T-cell (primary cell): ENCODE data around the gene SLC38A10. TPM values are rescaled to one million over a fixed set of nuclear protein-coding genes. Genes with fewer than 3 reads are reported as not detected.

Experiments used
- ATAC-seq, 4 experiments: fragments of 200-7000 bp in 3 of 4; fragments of 150-1000 bp in 1 of 4; cut with Tn5 transposase; replicated peaks in 1 of 4; 1 replicate in 3 of 4; 2 replicates in 1 of 4; pipeline ENCODE4 v1.10.0; 2021; ENCODE audit warnings: moderate library complexity in 3 of 4, mild to moderate bottlenecking in 2 of 4, moderate number of reproducible peaks in 1 of 4
- CTCF ChIA-PET, 2 donors: fragments of 300-600 bp; sonication (Branson Sonifier 250); formaldehyde crosslinking; loops; one replicate each; lab custom pipeline; 2022; ENCODE audit warnings: antibody characterized with exemption in 2 of 2; lab: Charles Lee
- POLR2A ChIA-PET, 2 donors: fragments of 300-600 bp; sonication (Branson Sonifier 250); formaldehyde crosslinking; loops; one replicate each; lab custom pipeline; 2022; ENCODE audit warnings: antibody characterized with exemption in 2 of 2; lab: Charles Lee
- DNase-seq, 35 experiments: peaks; one replicate each; pipeline versions ENCODE4 v3.0.0 to v3.0.0-alpha.2; 2013 to 2023
- H3K27ac ChIP-seq: one replicate; pipeline ENCODE4 v1.5.1; 2013; ENCODE audit warnings: low read length
- H3K27me3 ChIP-seq, 2 experiments: replicated peaks in 1 of 2; 1 replicate in 1 of 2; 2 replicates in 1 of 2; pipeline versions ENCODE4 v1.6.1 to v1.7.0; 2013; ENCODE audit warnings: low read length in 1 of 2, mixed read lengths in 1 of 2; ENCODE audit not compliant: control insufficient read depth in 2 of 2, insufficient read depth in 2 of 2; ENCODE audit errors: extremely low read depth in 1 of 2
- H3K36me3 ChIP-seq, 2 donors: 1 replicate in 1 of 2; 2 replicates in 1 of 2; pipeline versions ENCODE4 v1.6.1 to v1.7.0; 2013; ENCODE audit warnings: low read length in 1 of 2; ENCODE audit not compliant: control insufficient read depth in 2 of 2, insufficient read depth in 1 of 2; ENCODE audit errors: extremely low read depth in 1 of 2
- H3K4me1 ChIP-seq, 2 experiments: 1 replicate in 1 of 2; 2 replicates in 1 of 2; pipeline versions ENCODE4 v1.6.1 to v1.7.0; 2013; ENCODE audit warnings: low read length in 2 of 2, mixed read lengths in 1 of 2; ENCODE audit not compliant: insufficient read depth in 2 of 2, control insufficient read depth in 1 of 2; ENCODE audit errors: extremely low read depth in 1 of 2
- H3K4me3 ChIP-seq, 2 donors: 1 replicate in 1 of 2; 2 replicates in 1 of 2; pipeline versions ENCODE4 v1.5.1 to v1.7.0; 2013; ENCODE audit warnings: mild to moderate bottlenecking in 2 of 2, low read length in 1 of 2, moderate library complexity in 1 of 2; ENCODE audit not compliant: control insufficient read depth in 1 of 2; ENCODE audit errors: extremely low read depth in 1 of 2
- H3K9me3 ChIP-seq: 2 replicates; pipeline ENCODE4 v1.7.0; 2013
- H3K27ac Mint-ChIP-seq, 2 donors: one replicate each; pipeline ENCODE4 v1.8.0; 2020 to 2021; ENCODE audit warnings: mild to moderate bottlenecking in 2 of 2, mixed read lengths in 2 of 2
- H3K27me3 Mint-ChIP-seq, 2 donors: one replicate each; pipeline ENCODE4 v1.8.0; 2021 to 2022; ENCODE audit warnings: mixed read lengths in 2 of 2
- H3K36me3 Mint-ChIP-seq: one replicate; pipeline ENCODE4 v1.8.0; 2021; ENCODE audit warnings: mixed read lengths
- H3K4me1 Mint-ChIP-seq, 3 donors: one replicate each; pipeline ENCODE4 v1.8.0; 2020 to 2022; ENCODE audit warnings: mixed read lengths in 3 of 3, mild to moderate bottlenecking in 1 of 3
- H3K4me3 Mint-ChIP-seq, 3 donors: one replicate each; pipeline ENCODE4 v1.8.0; 2020 to 2022; ENCODE audit warnings: mild to moderate bottlenecking in 3 of 3, mixed read lengths in 3 of 3, moderate library complexity in 3 of 3
- H3K9me3 Mint-ChIP-seq, 3 donors: one replicate each; pipeline ENCODE4 v1.8.0; 2020 to 2022; ENCODE audit warnings: mixed read lengths in 3 of 3
- WGBS: methylation state at CpG from one replicate; pipeline ENCODE4 v1.1.5; 2013; ENCODE audit warnings: missing lambda C conversion rate; ENCODE audit not compliant: insufficient coverage; 5-methylcytosine and 5-hydroxymethylcytosine counted together
- total RNA-seq, 35 experiments: library from RNA in 6 of 35; stranded (reverse) in 6 of 35; fragments of 120-200 nt in 1 of 35; gene quantifications; one replicate each; pipeline versions ENCODE4 v1.2.1 to v1.2.4 and lab custom pipeline; 2013 to 2026

The SLC38A10 gene
- total RNA-seq, 5 donors from 2014 or later (not counting 1 experiment from before 2014, with no cell fraction given) = 52.8 to 95.2 (median 82.3) TPM

DNA sequence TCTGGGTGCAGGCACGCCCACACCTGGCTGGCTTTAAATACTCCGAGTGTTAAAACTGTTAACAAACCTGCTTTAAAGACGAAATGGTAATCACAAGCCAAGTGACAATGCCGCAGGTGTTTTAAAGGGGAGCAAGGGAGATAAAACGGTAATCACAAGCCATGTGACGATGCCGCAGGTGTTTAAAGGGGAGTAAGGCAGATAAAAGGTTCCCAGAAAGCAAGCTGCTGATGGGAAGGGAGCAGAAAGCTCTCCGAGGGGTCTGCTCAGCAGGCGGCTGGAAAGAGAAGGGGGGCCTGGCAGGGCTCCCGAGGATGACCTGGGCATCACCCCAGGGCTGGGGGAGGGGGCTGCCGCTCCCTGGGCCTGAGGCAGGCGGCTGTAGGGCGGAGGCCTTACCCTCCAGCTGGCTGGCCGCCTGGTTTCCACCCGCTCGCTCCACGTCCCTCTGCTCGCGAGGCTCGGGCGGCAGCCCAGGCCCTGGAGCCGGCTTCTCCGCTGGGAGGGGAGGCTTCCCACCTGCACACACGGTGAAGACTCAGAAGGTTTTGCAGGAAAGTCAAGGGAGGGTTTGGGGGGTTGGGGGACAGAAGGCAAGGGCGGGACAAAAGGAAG lies 43.9 kb downstream of the SLC38A10 start:
- no peak for ATAC-seq
- Histone ChIP-seq H3K4me3 (no peak overlapping the region), H3K27ac (no peak overlapping the region), H3K9me3 (no peaks in the 10 kb centered on the region), H3K36me3 (peaks cover 13 to 39% of the 10 kb centered on the region in 2 donors), H3K27me3 (no peaks in the 10 kb centered on the region), H3K4me1 (peaks cover 0 to 27% of the 10 kb centered on the region in 2 experiments)
- ChIA-PET POLR2A (no interaction called here), CTCF (interaction anchor here in 1 of 2 donors (0.6 kb wide), 1 partner anchor 348 kb away, joined by 3 read pairs; no protein-coding TSS in a partner anchor)
- Mint-ChIP-seq H3K27ac (no peak overlapping the region), H3K27me3 (no peaks in the 10 kb centered on the region), H3K9me3 (no peaks in the 10 kb centered on the region), H3K4me1 (peaks cover 7 to 13% (median 9%) of the 10 kb centered on the region in 3 donors), H3K36me3 (peaks cover 13% of the 10 kb centered on the region), H3K4me3 (no peak overlapping the region)
- DNase-seq = no peak
- 85% methylated on average over 21 of the region's 25 CpGs for WGBS

DNA sequence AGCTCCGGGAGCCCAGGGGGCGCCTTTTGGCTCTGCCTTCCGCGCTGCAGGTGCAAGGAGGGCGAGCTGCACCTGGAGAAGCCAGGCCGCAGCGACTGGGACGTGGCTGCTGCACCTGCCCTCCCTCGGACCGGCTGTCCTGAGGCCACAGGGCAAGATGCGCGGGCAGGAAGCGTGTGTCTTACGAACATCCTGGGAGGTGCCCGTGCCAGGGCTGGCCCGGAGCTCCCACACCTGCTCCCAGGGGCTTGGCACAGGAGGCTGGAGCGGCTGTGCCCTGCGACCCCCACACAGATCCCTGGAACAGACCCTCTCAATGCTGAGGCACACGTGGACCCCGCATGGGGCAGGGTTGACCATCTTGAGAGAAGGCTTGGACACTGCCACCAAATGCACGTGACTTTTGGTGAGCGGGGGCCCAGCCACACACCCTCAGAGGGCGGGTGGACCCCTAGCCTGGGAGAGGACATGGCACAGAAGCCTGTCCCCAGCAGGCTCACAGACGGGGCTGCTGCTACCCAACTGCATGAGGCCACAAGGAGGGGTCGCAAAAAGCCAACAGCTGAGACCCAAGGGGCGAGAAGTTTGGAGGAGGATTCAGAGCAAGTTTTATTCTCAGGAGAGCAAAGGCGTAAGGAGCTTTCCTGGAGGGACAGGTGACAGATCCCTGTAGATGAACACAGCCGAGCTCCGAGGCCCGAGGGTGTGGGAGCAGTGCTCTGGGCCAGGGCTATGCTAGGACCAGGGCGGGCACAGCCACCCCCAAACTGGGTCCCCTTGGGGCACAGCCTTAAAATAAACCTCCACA lies 44.6 kb downstream of the SLC38A10 start:
- WGBS = 95% methylated on average over 28 of the region's 31 CpGs
- Histone ChIP-seq H3K4me1 (peaks cover 0 to 27% of the 10 kb centered on the region in 2 experiments), H3K36me3 (peaks cover 13 to 36% of the 10 kb centered on the region in 2 donors), H3K4me3 (no peak overlapping the region), H3K27ac (no peak overlapping the region), H3K9me3 (no peaks in the 10 kb centered on the region), H3K27me3 (no peaks in the 10 kb centered on the region)
- Mint-ChIP-seq H3K36me3 (peaks cover 13% of the 10 kb centered on the region), H3K9me3 (no peaks in the 10 kb centered on the region), H3K27me3 (no peaks in the 10 kb centered on the region), H3K4me3 (no peak overlapping the region), H3K27ac (no peak overlapping the region), H3K4me1 (peaks cover 7 to 13% (median 9%) of the 10 kb centered on the region in 3 donors)
- CTCF ChIA-PET = no interaction called here
- POLR2A ChIA-PET = no interaction called here
- no peak for DNase-seq
- ATAC-seq = no peak

DNA sequence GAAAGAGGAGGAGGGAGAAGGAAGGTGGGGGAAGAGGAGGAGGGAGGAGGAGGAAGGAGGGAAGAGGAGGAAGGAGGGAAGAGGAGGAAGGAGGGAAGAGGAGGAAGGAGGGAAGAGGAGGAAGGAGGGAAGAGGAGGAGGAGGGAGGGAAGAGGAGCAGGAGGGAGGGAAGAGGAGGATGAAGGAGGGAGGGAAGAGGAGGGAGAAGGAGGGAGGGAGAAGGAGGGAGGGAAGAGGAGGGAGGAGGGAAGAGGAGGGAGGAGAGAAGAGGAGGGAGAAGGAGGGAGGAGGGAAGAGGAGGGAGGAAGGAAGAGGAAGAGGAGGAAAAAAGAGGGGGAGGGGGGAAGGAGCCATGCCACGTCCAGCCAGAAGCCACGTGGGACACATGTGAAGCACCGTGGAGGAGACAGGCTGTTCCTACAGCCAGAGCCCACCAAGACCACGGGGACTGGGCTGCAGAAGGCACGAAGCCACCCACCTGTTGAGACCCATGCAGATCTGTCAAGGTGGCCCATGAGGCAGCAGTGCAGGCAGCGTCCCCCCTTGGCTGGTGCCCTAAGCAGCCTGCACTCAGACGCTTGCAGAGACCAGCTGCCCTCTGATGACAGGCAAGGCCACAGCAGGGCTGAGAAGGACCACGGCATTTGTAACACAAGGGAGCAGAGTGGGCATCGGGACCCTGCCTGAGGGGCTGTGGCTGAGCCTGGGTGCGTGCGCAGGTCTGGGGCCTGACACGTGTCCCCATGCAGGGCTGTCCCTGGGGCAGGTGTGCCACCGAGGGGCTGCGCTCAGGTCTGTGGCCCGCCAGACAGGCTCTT lies 45.7 kb downstream of the SLC38A10 start:
- POLR2A ChIA-PET = no interaction called here
- Histone ChIP-seq H3K27me3 (no peaks in the 10 kb centered on the region), H3K4me3 (no peak overlapping the region), H3K9me3 (no peaks in the 10 kb centered on the region), H3K27ac (no peak overlapping the region), H3K4me1 (peaks cover 0 to 27% of the 10 kb centered on the region in 2 experiments), H3K36me3 (peaks cover 13 to 34% of the 10 kb centered on the region in 2 donors)
- Mint-ChIP-seq H3K36me3 (peaks cover 13% of the 10 kb centered on the region), H3K4me1 (peaks cover 7 to 13% (median 10%) of the 10 kb centered on the region in 3 donors), H3K27me3 (no peaks in the 10 kb centered on the region), H3K9me3 (no peaks in the 10 kb centered on the region), H3K4me3 (no peak overlapping the region), H3K27ac (no peak overlapping the region)
- CTCF ChIA-PET = no interaction called here
- WGBS = 92% methylated on average over 15 of the region's 15 CpGs
- ATAC-seq (no peak), DNase-seq (no peak)

DNA sequence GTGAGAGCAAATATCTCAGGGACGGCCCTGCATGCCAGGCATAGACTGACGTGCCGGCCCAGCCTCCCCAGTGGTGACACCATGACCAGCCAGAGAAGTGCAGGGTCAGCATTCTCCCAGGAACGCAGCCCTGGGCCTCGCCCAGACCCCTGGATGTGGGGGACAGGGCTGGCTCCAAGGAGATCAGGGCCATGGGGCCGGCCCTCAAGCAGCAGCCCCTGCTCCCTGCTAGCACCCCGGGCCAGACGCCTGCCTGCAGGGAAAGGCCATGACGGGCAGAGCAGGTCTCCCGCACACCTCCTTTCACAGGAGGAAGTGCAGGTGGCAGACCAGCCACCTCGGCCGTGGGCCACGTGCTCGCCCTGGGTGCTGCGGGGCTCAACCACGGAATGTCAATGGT lies 46.5 kb downstream of the SLC38A10 start:
- Mint-ChIP-seq H3K27ac (no peak overlapping the region), H3K27me3 (no peaks in the 10 kb centered on the region), H3K9me3 (no peaks in the 10 kb centered on the region), H3K36me3 (peaks cover 13% of the 10 kb centered on the region), H3K4me1 (peaks cover 5 to 10% (median 7%) of the 10 kb centered on the region in 3 donors), H3K4me3 (no peak overlapping the region)
- DNase-seq (no peak), ATAC-seq (no peak)
- Histone ChIP-seq H3K4me1 (peaks cover 0 to 22% of the 10 kb centered on the region in 2 experiments), H3K27ac (no peak overlapping the region), H3K4me3 (no peak overlapping the region), H3K36me3 (peaks cover 13 to 34% of the 10 kb centered on the region in 2 donors), H3K9me3 (no peaks in the 10 kb centered on the region), H3K27me3 (no peaks in the 10 kb centered on the region)
- ChIA-PET POLR2A (no interaction called here), CTCF (no interaction called here)
- WGBS = 89% methylated on average over 12 of the region's 16 CpGs

DNA sequence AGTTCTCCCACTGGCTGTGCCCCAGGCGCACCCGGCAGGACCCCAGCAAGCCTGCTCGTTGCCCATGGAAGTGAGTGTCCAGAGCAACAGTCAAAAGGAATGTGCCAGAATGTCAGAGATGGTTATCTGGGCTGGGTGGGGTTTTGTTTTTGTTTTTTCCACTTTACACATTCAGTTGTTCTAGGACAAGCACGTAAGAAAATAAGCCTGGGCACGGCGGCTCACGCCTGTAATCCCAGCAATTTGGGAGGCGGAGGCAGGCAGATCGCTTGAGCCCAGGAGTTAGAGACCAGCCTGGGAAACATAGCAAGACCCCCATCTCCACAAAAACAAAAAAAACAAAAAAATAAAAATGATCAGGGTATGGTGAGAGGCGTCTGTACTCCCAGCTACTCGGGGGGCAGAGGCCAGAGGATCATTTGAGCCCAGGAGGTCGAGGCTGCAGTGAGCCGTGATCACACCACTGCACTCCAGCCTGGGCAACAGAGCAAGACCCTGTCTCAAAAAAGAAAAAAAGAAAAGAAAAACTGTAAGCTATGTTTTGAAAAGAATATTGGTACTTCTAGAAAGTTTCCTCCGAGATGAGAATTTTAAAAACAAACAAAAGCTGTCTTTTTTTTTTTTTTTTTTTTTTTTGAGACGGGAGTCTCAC lies 47.6 kb downstream of the SLC38A10 start:
- H3K36me3 ChIP-seq = peaks cover 13 to 30% of the 10 kb centered on the region in 2 donors
- no peak for ATAC-seq
- 86% methylated on average over 4 of the region's 15 CpGs for WGBS

More for the DNA sequence above, 47.6 kb downstream of the SLC38A10 start:
- ChIA-PET CTCF (interaction anchor here in 1 of 2 donors (0.7 kb wide), 1 partner anchor 1208 kb away, joined by 4 read pairs; no protein-coding TSS in a partner anchor), POLR2A (interaction anchor here in 1 of 2 donors (0.7 kb wide), 1 partner anchor 28 kb away, joined by 3 read pairs; no protein-coding TSS in a partner anchor)
- no peak overlapping the region for H3K4me3 Mint-ChIP-seq
- H3K27me3 ChIP-seq = no peaks in the 10 kb centered on the region
- peaks cover 0 to 16% of the 10 kb centered on the region in 2 experiments for H3K4me1 ChIP-seq
- no peak overlapping the region for H3K27ac Mint-ChIP-seq
- no peaks in the 10 kb centered on the region for H3K27me3 Mint-ChIP-seq
- H3K4me3 ChIP-seq = no peak overlapping the region
- peaks cover 0 to 4% (median 2%) of the 10 kb centered on the region in 3 donors for H3K4me1 Mint-ChIP-seq
- H3K9me3 ChIP-seq = no peaks in the 10 kb centered on the region
- H3K27ac ChIP-seq = no peak overlapping the region
- DNase-seq = no peak
- no peaks in the 10 kb centered on the region for H3K9me3 Mint-ChIP-seq
- peaks cover 6% of the 10 kb centered on the region for H3K36me3 Mint-ChIP-seq
